Mucosa of rectum (tissue), 2 donors: ENCODE measurements around the gene STK16.

Experiments used
- H3K27ac ChIP-seq, 2 donors: one replicate each; pipeline ENCODE4 v1.7.0; 2013; ENCODE audit warnings: inconsistent platforms in 2 of 2, low read depth in 2 of 2, low read length in 2 of 2
- H3K27me3 ChIP-seq, 2 donors: one replicate each; pipeline ENCODE4 v1.7.0; 2013; ENCODE audit warnings: low read length in 2 of 2; ENCODE audit not compliant: control insufficient read depth in 2 of 2, insufficient read depth in 2 of 2
- H3K36me3 ChIP-seq, 2 donors: one replicate each; pipeline ENCODE4 v1.7.0; 2013; ENCODE audit warnings: low read length in 2 of 2; ENCODE audit not compliant: control insufficient read depth in 2 of 2, insufficient read depth in 2 of 2
- H3K4me1 ChIP-seq, 2 donors: one replicate each; pipeline ENCODE4 v1.7.0; 2013; ENCODE audit warnings: low read length in 2 of 2, mild to moderate bottlenecking in 1 of 2; ENCODE audit not compliant: control insufficient read depth in 2 of 2, insufficient read depth in 2 of 2
- H3K4me3 ChIP-seq, 2 donors: one replicate each; pipeline ENCODE4 v1.7.0; 2013; ENCODE audit warnings: low read length in 2 of 2
- H3K9ac ChIP-seq, 2 donors: one replicate each; pipeline ENCODE4 v1.7.0; 2013; ENCODE audit warnings: low read length in 2 of 2, low read depth in 1 of 2, mild to moderate bottlenecking in 1 of 2
- H3K9me3 ChIP-seq, 2 donors: one replicate each; pipeline ENCODE4 v1.7.0; 2013; ENCODE audit warnings: low read length in 2 of 2; ENCODE audit not compliant: control insufficient read depth in 2 of 2
- donor health status: healthy.
- donor health status: Normal muscosa, but diverticular disease.

Gene STK16

DNA sequence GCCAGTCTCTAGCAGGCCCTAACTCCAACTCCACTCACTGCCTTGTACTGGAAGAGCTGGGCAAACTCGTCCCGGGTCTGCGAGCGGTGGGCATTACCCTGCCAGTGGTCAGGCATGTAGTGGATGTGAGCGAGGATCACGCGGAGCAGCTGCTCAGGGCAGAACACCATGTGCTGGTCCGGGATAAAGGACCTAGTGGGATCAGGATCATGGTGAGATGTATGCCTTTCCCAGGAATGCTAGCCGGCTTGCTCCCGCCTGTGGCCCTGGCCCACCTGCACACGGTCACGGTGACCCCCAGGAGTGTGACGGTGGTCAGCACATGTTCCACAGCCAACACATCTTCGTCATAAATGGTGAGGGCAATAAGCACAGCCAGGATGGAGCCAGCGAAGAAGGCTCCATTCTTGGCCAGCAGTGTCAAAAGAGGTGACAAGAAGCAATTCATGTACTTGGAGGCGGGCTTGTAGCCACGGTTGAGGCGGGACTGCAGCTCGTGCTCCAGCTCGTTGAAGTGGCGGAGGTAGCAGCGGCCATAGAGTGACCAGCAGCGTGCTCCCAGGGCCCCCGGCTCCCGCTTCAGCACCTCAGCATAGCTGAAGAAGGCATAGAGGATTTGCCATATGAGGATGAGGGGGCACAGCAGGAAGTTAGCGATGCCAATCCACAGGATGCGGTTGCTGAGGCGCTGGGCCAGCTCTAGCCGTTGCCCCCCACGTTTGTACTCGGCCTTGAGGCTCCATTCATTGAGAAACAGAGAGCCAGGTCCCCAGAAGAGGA lies 21.3 kb upstream of the STK16 start:
- Histone ChIP-seq H3K9ac (no peak overlapping the region), H3K4me3 (no peak overlapping the region), H3K36me3 (peaks cover 54 to 65% of the 10 kb centered on the region in 2 donors), H3K4me1 (peaks cover 21% of the 10 kb centered on the region in 2 donors), H3K27ac (no peak overlapping the region), H3K27me3 (no peaks in the 10 kb centered on the region), H3K9me3 (no peaks in the 10 kb centered on the region)

DNA sequence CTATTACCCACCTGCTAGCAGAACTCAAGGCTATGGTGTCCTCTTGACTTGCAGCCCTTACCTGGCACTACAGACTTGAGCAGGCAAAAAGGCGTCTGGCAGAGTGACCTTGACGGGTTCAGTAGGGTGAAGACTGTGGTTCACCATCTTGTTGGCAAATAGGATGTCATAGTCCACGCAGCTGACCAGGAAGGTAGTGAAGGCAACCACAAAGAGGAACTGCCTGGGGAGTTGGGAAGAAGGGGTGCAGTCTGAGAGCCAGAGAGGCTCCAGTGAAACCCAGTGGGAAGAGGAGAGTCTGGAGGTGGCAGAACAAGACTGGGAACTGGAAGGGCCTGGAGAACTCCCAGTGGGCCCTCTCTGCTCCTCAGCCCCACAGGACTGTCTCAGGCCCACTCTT lies 19.9 kb upstream of the STK16 start:
- Histone ChIP-seq H3K9ac (no peak overlapping the region), H3K27me3 (no peaks in the 10 kb centered on the region), H3K9me3 (no peaks in the 10 kb centered on the region), H3K27ac (no peak overlapping the region), H3K4me3 (no peak overlapping the region), H3K36me3 (peaks cover 51 to 55% of the 10 kb centered on the region in 2 donors), H3K4me1 (peaks cover 17 to 18% of the 10 kb centered on the region in 2 donors)

DNA sequence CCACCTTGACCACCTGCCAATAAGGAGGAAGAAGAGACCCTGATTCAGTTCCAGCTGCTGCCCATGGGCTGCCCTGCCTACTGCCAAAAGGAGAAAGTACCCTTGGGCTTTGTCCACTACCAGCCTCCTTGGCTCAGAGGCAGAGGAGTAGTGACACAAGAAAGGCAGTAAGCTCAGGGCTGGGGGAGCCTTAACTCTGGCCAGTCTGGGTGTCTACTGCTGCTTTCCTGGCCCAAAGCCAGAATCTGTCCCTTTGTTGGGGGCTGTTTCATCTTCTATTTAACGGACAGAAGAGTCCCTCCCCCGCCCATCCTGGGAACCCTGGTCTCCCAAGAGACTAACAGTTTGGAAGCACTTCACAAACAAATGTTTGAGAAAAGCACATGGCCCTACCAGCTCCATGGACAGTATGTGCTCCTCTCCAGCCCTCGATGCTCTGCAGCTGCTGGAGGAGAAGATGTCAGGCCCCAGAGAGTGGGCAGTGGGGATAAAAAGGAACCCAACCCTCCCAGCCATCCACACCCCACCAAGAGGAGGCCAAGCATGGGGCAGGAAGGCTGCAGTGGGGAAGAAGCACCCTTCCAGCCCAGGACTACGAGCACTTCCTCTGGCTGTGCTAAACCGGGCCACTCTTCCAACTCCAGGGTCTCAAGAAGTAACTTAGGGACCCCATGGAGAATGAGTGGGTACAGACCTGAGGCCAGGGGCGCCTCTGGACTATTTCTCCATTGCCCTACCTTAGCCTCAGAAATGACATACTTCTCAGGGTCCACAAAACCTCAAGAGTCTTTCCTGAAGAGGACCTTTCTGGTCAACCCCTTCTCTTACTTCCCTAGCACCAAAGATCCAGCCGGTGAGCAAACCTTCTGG lies 17.0 kb upstream of the STK16 start:
- H3K4me3 ChIP-seq, result peak overlapping the region; percentile 87 to 99
- peak overlapping the region in 1 of 2 donors; percentile 92 for H3K27ac ChIP-seq
- peak overlapping the region; percentile 93 to 95 for H3K9ac ChIP-seq
- peaks cover 18 to 25% of the 10 kb centered on the region in 2 donors for H3K4me1 ChIP-seq
- peaks cover 39 to 50% of the 10 kb centered on the region in 2 donors for H3K36me3 ChIP-seq
- no peaks in the 10 kb centered on the region for H3K9me3 ChIP-seq
- H3K27me3 ChIP-seq, result no peaks in the 10 kb centered on the region

DNA sequence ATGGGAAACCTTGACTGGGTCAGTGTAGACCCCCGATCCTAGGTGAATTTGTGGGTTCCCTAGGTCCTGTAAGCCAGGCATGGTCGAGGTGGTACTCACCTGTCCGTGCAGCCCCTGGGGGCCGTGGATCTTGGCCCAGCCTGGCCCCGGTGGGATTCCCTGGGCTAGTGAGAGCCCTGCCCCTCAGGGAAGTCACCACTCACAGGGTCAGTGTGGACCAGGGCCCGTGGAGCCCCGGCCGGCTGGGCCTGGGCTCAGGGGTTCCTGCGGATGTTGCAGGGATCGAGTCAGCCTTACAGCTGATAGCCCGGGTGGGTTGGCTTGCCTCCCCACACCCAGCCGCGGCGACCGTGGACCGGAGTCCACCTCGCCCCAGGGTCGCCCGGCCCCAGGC lies 16.4 kb upstream of the STK16 start:
- peak overlapping the region; percentile 87 to 99 for H3K4me3 ChIP-seq
- peak overlapping the region; percentile 92 to 96 for H3K27ac ChIP-seq
- peaks cover 18 to 25% of the 10 kb centered on the region in 2 donors for H3K4me1 ChIP-seq
- H3K9me3 ChIP-seq, result no peaks in the 10 kb centered on the region
- H3K27me3 ChIP-seq, result no peaks in the 10 kb centered on the region
- peak overlapping the region; percentile 93 to 95 for H3K9ac ChIP-seq
- H3K36me3 ChIP-seq, result peaks cover 39 to 50% of the 10 kb centered on the region in 2 donors

DNA sequence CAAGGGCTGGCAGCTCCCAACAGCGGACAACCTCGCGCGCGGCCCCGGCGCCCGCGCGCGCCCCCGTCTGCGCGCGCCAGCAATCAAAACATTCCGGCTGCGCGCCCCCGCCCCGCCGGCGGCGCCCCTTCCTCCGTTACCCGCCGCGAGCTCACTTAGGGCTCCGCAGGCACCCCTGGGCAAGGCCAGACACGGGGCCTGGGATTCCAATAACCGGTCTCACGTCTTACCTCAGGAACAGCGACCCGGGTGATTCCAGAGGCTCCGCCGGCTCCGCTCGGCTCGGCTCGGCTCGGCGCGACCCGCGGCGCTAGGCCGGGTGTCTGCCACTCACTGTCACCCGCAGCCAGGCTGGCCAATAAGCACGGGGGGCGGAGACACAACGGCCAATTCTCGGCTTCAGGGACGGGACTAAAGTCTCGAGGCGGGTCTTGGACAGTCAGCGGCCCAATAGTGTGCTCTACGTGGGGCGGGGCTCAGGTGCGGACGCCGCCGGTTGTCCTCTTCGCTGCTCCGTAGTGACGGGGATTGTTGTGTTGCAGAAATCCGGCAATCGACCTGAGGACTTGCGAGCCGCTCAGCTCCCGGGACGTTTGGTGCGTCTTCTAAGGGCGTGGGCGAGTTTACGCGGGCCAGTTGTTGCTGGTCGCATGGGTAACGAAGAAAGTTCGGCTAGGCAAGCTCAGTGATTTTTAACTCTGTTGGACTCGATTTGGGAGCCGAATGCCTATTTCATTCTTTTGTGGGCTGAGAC lies 15.8 kb upstream of the STK16 start, which contains the start of the genes ANKZF1 and ATG9A:
Gene ANKZF1 (plus strand): TSS at position 502 of the 754 bp plus-strand sequence. CDS start 452 bp downstream, outside the sequence.
Gene ATG9A (minus strand): TSS at position 332 of the 754 bp plus-strand sequence. CDS start 1,612 bp downstream, outside the sequence.
- Histone ChIP-seq H3K27ac (peak within 1 kb of the TSS; percentile 92 to 96), H3K4me3 (peak within 1 kb of the TSS; percentile 87 to 99), H3K9ac (peak within 1 kb of the TSS; percentile 93 to 95), H3K4me1 (peaks cover 18 to 25% of the 10 kb centered on the region in 2 donors), H3K27me3 (no peaks in the 10 kb centered on the region), H3K9me3 (no peaks in the 10 kb centered on the region), H3K36me3 (peaks cover 39 to 50% of the 10 kb centered on the region in 2 donors)

DNA sequence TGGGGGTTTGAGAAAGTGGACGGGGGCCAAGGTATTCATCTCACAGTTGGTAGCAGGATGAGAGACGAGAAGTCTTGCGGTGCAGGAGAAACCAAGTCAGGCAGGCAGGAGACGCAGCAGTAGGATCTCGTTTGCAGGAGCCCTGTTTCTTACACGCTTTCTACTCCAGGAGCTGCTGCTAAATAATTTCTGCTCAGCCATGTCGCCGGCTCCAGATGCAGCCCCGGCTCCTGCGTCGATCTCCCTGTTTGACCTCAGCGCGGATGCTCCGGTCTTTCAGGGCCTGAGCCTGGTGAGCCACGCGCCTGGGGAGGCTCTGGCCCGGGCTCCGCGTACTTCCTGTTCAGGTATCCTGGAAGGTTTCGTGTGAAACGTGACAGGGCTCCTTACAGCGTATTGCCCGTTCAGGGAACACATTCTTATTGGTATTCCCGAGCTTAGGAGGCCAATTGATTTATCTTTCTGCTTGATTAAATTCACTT lies 15.2 kb upstream of the STK16 start:
- H3K4me1 ChIP-seq, result peaks cover 18 to 25% of the 10 kb centered on the region in 2 donors
- peak overlapping the region; percentile 73 to 92 for H3K9ac ChIP-seq
- H3K4me3 ChIP-seq, result peak overlapping the region; percentile 87 to 99
- H3K27ac ChIP-seq, result peak overlapping the region; percentile 91 to 92
- H3K27me3 ChIP-seq, result no peaks in the 10 kb centered on the region
- peaks cover 39 to 50% of the 10 kb centered on the region in 2 donors for H3K36me3 ChIP-seq
- no peaks in the 10 kb centered on the region for H3K9me3 ChIP-seq

DNA sequence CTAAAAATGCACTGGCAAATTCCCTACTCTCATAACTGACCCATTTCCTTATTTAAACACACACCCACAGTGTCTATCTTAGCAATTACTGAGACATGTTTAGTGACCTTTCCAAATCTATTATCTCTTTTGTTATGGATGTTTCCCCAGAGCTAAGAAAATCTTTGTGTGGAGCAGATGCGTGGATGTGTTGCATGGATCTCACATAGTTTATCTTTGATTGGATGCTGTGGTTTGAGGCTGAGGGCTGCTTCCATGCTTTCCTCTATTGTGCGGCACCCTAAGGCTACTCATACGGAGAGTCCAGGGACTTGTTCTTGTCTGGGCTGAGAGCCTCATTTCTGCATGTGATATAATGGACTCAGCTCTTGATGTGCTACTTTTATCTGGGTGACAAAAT lies 10.9 kb upstream of the STK16 start:
- Histone ChIP-seq H3K4me3 (no peak overlapping the region), H3K27ac (no peak overlapping the region), H3K9ac (no peak overlapping the region), H3K4me1 (peaks cover 6 to 12% of the 10 kb centered on the region in 2 donors), H3K9me3 (no peaks in the 10 kb centered on the region), H3K27me3 (no peaks in the 10 kb centered on the region), H3K36me3 (peaks cover 60 to 70% of the 10 kb centered on the region in 2 donors)

DNA sequence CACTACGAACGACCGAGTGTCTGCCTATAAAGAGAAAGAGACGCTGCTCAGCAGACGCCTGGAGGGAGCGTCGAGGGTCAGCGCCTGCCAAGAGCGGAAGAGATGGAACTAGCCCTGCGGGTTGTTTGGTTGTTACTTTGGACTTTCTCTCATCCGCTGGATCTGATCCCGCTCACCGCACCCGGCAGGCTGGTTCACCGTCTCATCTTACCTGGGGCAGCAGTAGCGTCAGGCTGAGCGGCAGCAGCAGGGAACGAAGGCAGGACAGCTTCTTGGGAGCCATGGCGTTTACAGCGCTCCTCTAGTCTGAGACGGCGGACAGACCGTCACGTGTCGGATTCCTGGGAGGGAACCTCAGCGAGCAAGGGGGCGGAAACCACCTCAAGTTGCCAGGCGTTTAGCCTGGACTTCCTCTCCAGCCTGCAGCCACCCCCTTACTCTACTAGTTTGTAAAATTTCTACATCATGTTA lies 2.0 kb upstream of the STK16 start:
- H3K4me1 ChIP-seq, result peaks cover 30 to 38% of the 10 kb centered on the region in 2 donors
- peaks cover 7 to 21% of the 10 kb centered on the region in 2 donors for H3K36me3 ChIP-seq
- peak overlapping the region; percentile 34 to 66 for H3K4me3 ChIP-seq
- peak overlapping the region in 1 of 2 donors; percentile 34 for H3K9ac ChIP-seq
- no peaks in the 10 kb centered on the region for H3K27me3 ChIP-seq
- H3K9me3 ChIP-seq, result no peaks in the 10 kb centered on the region
- H3K27ac ChIP-seq, result peak overlapping the region; percentile 7 to 24

DNA sequence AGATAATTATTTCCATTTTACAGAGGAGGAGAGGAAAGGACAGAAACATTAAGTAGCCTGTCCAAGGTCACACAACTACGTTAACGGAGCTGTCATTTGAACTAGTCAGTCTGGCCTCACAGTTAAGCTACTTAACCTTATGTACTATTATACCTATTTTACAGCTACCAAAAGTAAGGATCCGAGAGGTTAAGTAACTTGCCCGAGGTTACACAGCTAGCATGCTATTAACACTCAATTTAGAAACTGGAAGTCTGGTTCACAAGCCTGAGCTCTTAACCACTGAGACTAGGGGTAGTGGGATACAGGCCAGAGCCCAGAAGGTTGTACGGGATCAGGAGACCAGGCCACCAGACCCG lies 511 bp upstream of the STK16 start:
- H3K27ac ChIP-seq, result peak overlapping the region; percentile 90 to 94
- H3K36me3 ChIP-seq, result peaks cover 7 to 17% of the 10 kb centered on the region in 2 donors
- H3K9me3 ChIP-seq, result no peaks in the 10 kb centered on the region
- peaks cover 45 to 52% of the 10 kb centered on the region in 2 donors for H3K4me1 ChIP-seq
- peak overlapping the region; percentile 90 to 97 for H3K9ac ChIP-seq
- H3K27me3 ChIP-seq, result no peaks in the 10 kb centered on the region
- peak overlapping the region; percentile 82 to 88 for H3K4me3 ChIP-seq
